Measurements from ENCODE around the gene SPATS2L.

SPATS2L gene

DNA sequence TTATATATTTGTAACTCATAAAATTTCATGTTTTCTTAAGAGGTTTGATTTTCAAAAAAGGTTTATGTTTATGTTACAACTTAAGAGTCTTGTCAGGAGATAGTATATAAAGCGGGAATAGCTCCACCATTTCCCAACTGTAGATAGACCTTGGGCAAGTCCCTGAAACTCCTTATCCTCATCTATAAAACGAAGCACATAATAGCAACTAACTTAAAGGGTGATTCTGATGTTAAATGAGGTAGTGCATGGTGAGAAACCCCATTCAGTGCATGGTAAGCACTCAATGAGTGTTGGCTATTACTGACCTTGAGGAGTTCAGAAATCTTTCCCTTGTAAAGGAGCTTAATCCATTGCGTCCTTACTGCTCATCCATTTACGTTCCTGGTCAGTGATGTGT lies 169.3 kb downstream of the SPATS2L start:
- TF ChIP-seq, protein P1, sequence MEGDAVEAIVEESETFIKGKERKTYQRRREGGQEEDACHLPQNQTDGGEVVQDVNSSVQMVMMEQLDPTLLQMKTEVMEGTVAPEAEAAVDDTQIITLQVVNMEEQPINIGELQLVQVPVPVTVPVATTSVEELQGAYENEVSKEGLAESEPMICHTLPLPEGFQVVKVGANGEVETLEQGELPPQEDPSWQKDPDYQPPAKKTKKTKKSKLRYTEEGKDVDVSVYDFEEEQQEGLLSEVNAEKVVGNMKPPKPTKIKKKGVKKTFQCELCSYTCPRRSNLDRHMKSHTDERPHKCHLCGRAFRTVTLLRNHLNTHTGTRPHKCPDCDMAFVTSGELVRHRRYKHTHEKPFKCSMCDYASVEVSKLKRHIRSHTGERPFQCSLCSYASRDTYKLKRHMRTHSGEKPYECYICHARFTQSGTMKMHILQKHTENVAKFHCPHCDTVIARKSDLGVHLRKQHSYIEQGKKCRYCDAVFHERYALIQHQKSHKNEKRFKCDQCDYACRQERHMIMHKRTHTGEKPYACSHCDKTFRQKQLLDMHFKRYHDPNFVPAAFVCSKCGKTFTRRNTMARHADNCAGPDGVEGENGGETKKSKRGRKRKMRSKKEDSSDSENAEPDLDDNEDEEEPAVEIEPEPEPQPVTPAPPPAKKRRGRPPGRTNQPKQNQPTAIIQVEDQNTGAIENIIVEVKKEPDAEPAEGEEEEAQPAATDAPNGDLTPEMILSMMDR (IDR thresholded peaks at IDR 0.05; ENCODE audit: extremely low read depth, missing control alignments): no peak
- DNase-seq (ENCODE audit: low spot score): no peak

DNA sequence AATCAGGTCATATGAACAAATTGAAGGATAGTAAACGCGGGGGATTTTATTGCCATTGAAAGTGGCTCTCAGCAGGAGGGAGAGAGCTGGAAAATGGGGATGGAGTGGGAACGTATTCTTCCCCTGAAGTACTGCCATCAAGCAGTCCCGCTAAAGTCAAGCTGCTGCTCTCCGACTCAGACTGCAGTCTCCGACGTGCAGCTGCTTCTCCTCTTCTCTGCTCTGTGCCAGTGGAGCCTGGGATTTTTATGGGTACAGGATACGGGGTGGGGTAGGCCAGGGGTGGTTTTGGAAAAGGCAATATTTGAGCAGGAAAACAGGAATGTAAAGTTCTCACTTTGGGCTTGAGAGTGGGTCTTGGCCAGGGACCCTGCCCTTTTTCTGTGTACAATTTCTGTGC lies 170.3 kb downstream of the SPATS2L start:
- TF ChIP-seq, protein P1 (IDR thresholded peaks at IDR 0.05; ENCODE audit: extremely low read depth, missing control alignments): no peak
- DNase-seq (ENCODE audit: low spot score): no peak

DNA sequence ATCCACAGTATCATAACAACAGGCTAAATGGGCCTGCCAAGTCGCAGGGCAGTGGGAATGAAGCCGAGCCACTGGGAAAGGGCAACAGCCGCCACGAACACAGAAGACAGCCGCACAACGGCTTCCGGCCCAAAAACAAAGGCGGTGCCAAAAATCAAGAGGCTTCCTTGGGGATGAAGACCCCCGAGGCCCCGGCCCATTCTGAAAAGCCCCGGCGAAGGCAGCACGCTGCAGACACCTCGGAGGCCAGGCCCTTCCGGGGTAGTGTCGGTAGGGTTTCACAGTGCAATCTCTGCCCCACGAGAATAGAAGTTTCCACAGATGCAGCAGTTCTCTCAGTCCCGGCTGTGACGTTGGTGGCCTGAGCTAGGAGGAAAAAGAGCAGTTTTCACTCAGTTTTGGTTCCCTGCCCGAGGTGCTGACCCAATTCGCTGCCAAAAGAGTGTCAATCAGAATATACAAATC lies 171.2 kb downstream of the SPATS2L start:
- TF ChIP-seq, protein P1 (IDR thresholded peaks at IDR 0.05; ENCODE audit: extremely low read depth, missing control alignments): no peak
- no peak for DNase-seq (ENCODE audit: low spot score)

DNA sequence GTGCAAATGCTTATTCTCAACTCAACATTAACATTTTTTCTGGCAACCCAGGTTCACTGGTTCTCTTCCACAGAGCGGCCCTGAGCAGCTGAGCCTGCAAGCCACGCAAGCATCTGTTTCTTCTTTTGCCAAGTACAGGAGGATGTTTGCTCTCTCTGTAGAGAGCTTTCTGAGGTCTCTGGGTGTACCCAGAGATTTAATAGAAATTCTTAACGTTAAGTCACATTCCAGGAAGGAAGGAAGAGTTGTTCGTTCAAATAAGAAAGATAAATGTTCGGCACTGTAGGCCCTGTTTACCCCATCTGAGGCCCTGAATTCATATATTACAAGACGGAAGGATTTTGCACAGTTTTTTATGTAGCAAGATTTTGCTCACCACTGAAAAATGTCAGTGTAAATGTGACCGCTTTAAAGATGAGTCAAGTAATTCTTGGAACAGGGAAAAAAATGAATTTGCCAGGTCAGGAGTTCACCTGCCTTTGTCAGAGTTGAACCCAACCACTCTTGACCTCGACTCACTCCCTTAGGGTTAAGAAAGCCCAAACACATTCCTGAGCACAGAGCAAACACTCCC lies 173.3 kb downstream of the SPATS2L start:
- TF ChIP-seq, protein P1 (IDR thresholded peaks at IDR 0.05; ENCODE audit: extremely low read depth, missing control alignments): no peak
- no peak for DNase-seq (ENCODE audit: low spot score)

DNA sequence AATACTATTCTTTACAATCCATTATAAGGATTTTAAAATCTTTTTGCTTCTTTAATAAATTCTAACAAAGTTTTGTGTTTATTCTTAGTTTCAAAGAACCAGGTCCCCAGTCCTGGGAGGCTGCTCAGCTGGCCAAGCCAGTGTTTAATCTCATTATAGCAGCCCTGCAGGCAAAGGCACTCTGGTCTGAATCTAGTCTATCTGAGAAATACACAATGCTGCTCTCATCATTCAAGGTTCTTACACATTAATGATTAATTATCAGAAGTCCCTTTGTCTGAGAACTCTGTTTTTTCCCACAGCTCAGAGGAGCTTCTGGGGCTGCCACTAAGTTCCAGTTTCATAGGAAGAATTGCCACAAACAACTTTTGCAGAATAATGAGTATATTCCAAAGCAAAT lies 175.7 kb downstream of the SPATS2L start:
- DNase-seq (ENCODE audit: low spot score): peak; percentile 34
- TF ChIP-seq, protein P1 (IDR thresholded peaks at IDR 0.05; ENCODE audit: extremely low read depth, missing control alignments): no peak

DNA sequence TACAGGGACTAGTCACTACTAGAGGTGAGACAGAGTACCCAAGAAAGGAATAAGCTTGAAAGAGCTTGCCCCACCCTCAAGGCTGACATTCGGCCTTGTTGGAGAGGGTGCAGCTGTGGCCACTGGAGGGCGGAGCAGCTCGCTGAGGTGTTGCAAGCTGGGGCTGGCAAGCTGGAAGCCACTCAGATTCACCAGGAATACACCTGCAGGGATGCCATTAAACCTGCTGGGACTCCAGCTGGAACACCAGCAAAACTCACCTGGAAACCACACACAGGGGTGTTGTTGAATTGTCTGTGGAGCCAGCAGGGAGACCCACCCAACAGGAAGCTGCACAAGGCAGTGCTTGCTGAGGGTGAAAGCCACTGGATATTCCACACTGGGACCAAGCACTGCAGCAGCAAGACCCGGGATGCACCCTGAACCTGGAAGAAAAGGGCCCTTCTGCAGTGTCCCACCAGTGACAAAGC lies 177.3 kb downstream of the SPATS2L start:
- peak; percentile 60 for DNase-seq (ENCODE audit: low spot score)
- TF ChIP-seq, protein P1 (IDR thresholded peaks at IDR 0.05; ENCODE audit: extremely low read depth, missing control alignments): peak; percentile 74

DNA sequence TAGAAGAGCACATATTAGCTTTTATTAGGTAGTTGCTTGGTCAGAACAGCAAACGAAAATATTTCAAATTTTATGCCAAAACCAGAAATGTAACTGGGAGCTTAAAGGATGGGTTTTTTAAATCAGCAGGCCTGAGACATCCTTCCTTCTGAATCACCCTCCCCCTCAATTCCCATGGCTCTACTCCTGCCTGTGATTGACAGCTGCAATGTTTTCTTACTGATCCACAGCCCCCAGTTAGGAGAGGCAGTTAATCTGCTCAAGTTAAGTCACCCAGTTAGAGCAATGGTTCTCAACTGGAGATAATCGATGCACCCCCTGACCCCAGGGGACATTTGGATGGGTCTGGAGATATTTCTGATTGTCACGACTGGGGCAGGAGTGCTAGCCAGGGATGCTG lies 178.4 kb downstream of the SPATS2L start:
- DNase-seq (ENCODE audit: low spot score): no peak
- TF ChIP-seq, protein P1 (IDR thresholded peaks at IDR 0.05; ENCODE audit: extremely low read depth, missing control alignments): no peak
